Keratinocyte (primary cell): Measurements from ENCODE around the gene CFC1. TPM values are rescaled to one million over a fixed set of nuclear protein-coding genes. Genes with fewer than 3 reads are reported as not detected.
"Not testable (repeated sequence)": the region's sequence is repeated elsewhere in the genome, so short reads cannot be mapped to it uniquely, and the experiment has no call there.

Experiments used
- DNase-seq: peaks from one replicate; pipeline ENCODE4 v3.0.0-alpha.2; 2011; ENCODE audit warnings: low read depth, missing footprints, low spot score
- FAIRE-seq: peaks from 2 replicates; lab custom pipeline; 2011; peaks lifted over from hg19 to GRCh38; lab: Jason Lieb, UNC
- H2AFZ ChIP-seq: 2 replicates; pipeline ENCODE4 v1.6.0; 2012; ENCODE audit warnings: low read length, control low read depth, inconsistent platforms; ENCODE audit not compliant: control insufficient read depth
- H3K27ac ChIP-seq: 2 replicates; pipeline ENCODE4 v1.5.1; 2011; ENCODE audit warnings: low read length; ENCODE audit not compliant: control insufficient read depth, insufficient read depth
- H3K27me3 ChIP-seq: 3 replicates; pipeline ENCODE4 v1.6.0; 2011; ENCODE audit warnings: low read length; ENCODE audit not compliant: control insufficient read depth, insufficient read depth; ENCODE audit errors: extremely low read depth
- H3K36me3 ChIP-seq, 2 experiments: 2 replicates in 1 of 2; 3 replicates in 1 of 2; pipeline ENCODE4 v1.5.1; 2011; ENCODE audit warnings: low read length in 2 of 2, mild to moderate bottlenecking in 1 of 2; ENCODE audit not compliant: control insufficient read depth in 2 of 2, insufficient read depth in 2 of 2; ENCODE audit errors: extremely low read depth in 1 of 2
- H3K4me1 ChIP-seq: 3 replicates; pipeline ENCODE4 v1.5.1; 2011; ENCODE audit warnings: low read length; ENCODE audit not compliant: control insufficient read depth, insufficient read depth; ENCODE audit errors: extremely low read depth
- H3K4me2 ChIP-seq: 3 replicates; pipeline ENCODE4 v1.6.0; 2011; ENCODE audit warnings: low read depth, low read length; ENCODE audit not compliant: control insufficient read depth, insufficient read depth; ENCODE audit errors: extremely low read depth
- H3K4me3 ChIP-seq, 3 experiments: fragments of 200-600 bp in 1 of 3; sonication (generic) in 1 of 3; 2 replicates in 2 of 3; 3 replicates in 1 of 3; pipeline ENCODE4 v1.5.1; 2011 to 2016; ENCODE audit warnings: low read length in 3 of 3, mild to moderate bottlenecking in 3 of 3, control low read depth in 2 of 3, inconsistent platforms in 1 of 3, low read depth in 1 of 3, mixed read lengths in 1 of 3, mixed run types in 1 of 3, moderate library complexity in 1 of 3; ENCODE audit not compliant: control insufficient read depth in 2 of 3, insufficient read depth in 2 of 3; ENCODE audit errors: extremely low read depth in 1 of 3
- H3K79me2 ChIP-seq: 2 replicates; pipeline ENCODE4 v1.6.0; 2012; ENCODE audit warnings: low read length; ENCODE audit not compliant: control insufficient read depth, insufficient read depth
- H3K9ac ChIP-seq: 3 replicates; pipeline ENCODE4 v1.6.0; 2011; ENCODE audit warnings: low read length; ENCODE audit not compliant: control insufficient read depth, insufficient read depth; ENCODE audit errors: extremely low read depth
- H3K9me1 ChIP-seq: 3 replicates; pipeline ENCODE4 v1.6.0; 2011; ENCODE audit warnings: low read length; ENCODE audit not compliant: control insufficient read depth, insufficient read depth; ENCODE audit errors: extremely low read depth
- H3K9me3 ChIP-seq: 2 replicates; pipeline ENCODE4 v1.5.1; 2012; ENCODE audit warnings: low read depth, low read length; ENCODE audit not compliant: control insufficient read depth
- H4K20me1 ChIP-seq: 3 replicates; pipeline ENCODE4 v1.6.0; 2011; ENCODE audit warnings: low read length; ENCODE audit not compliant: control insufficient read depth, insufficient read depth; ENCODE audit errors: extremely low read depth
- dilution Hi-C: fragments of 300-500 bp; cut with MboI; formaldehyde crosslinking; loops from one replicate; pipeline ENCODE4 v1.7.0; 2020; ENCODE audit warnings: low sequenced_read_pairs; ENCODE audit not compliant: extremely low pct_ligation_motif_present
- polyA plus RNA-seq, 5 experiments: library from polyadenylated mRNA; depleted of rRNA in 3 of 5; stranded (reverse) in 3 of 5; stranded (forward) in 1 of 5; unstranded in 1 of 5; fragments of >200 nt; gene quantifications; 1 replicate in 1 of 5; 2 replicates in 3 of 5; 3 replicates in 1 of 5; pipeline versions ENCODE4 v1.2.1 to v1.2.3, GENCODE V29; 2011 to 2012; ENCODE audit warnings: missing spikeins in 2 of 5, low read depth in 1 of 5, low replicate concordance in 1 of 5

Gene CFC1
- polyA plus RNA-seq, 1 donor (not counting 4 experiments of a cell fraction or from before 2014, with no cell fraction given): not detected

DNA sequence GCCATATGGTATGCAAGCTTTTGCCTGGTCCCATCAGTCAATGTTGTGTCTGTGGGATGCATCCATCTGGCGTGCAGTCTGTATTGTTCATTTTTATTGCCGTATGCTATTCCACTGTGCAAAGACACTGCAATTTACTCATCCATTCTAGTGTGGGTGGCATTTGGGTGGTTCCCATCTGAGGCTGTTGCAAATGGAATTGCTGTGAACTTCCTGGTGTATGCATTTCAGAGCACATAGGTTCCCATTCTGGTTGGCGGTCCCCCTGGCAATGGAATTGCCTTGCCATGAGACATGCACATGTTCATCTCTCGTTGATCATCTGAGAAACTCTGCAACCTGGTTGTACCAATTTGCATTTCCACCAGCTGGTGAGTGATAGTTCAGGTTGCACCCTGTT is 21.8 kb downstream of the CFC1 start:
- H3K4me2 ChIP-seq, H3K27ac ChIP-seq, H3K79me2 ChIP-seq, DNase-seq, FAIRE-seq, H3K27me3 ChIP-seq, dilution Hi-C loops, H3K9ac ChIP-seq, H3K9me1 ChIP-seq, H3K4me1 ChIP-seq, H2AFZ ChIP-seq, H4K20me1 ChIP-seq, H3K9me3 ChIP-seq, H3K36me3 ChIP-seq, H3K4me3 ChIP-seq: not testable (repeated sequence)

GRCh38 chr2:130576209-130576784 is 23.1 kb downstream of the CFC1 start:
- FAIRE-seq, H3K27me3 ChIP-seq, H3K4me2 ChIP-seq, H3K9me3 ChIP-seq, H2AFZ ChIP-seq, dilution Hi-C loops, H4K20me1 ChIP-seq, H3K27ac ChIP-seq, H3K36me3 ChIP-seq, H3K4me1 ChIP-seq, H3K4me3 ChIP-seq, H3K9ac ChIP-seq, H3K9me1 ChIP-seq, DNase-seq, H3K79me2 ChIP-seq: not testable (repeated sequence)

DNA sequence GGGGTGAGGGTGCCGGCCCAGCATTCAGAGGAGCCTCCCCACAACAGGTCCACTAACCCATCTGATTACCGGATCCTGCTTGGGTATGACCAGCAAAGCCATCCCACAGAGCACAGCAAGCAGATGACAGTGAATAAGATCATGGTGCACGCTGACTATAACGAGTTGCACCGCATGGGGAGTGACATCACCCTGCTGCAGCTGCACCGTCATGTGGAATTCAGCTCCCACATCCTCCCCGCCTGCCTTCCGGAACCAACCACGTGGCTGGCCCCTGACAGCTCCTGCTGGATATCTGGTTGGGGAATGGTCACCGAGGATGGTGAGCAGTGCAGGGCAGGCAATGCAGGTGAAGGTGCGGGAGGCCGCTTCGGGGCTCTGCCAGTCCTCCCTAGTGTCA is 25.1 kb downstream of the CFC1 start:
- H3K36me3 ChIP-seq, H3K79me2 ChIP-seq, FAIRE-seq, H4K20me1 ChIP-seq, H3K9me1 ChIP-seq, H3K9me3 ChIP-seq, H2AFZ ChIP-seq, dilution Hi-C loops, H3K4me3 ChIP-seq, H3K4me2 ChIP-seq, H3K4me1 ChIP-seq, H3K27ac ChIP-seq, H3K9ac ChIP-seq, H3K27me3 ChIP-seq, DNase-seq: not testable (repeated sequence)

- H3K4me1 ChIP-seq, H3K27me3 ChIP-seq, H3K27ac ChIP-seq, H3K4me2 ChIP-seq, dilution Hi-C loops, H3K9me3 ChIP-seq, H2AFZ ChIP-seq, FAIRE-seq, H3K79me2 ChIP-seq, H3K9ac ChIP-seq, H3K4me3 ChIP-seq, DNase-seq, H3K36me3 ChIP-seq, H4K20me1 ChIP-seq, H3K9me1 ChIP-seq: not testable (repeated sequence)
Measured at GRCh38 chr2:130571929-130572328, 27.4 kb downstream of the CFC1 start.

- FAIRE-seq, dilution Hi-C loops, H3K36me3 ChIP-seq: not testable (repeated sequence)
Measured at GRCh38 chr2:130566165-130566564, 33.2 kb downstream of the CFC1 start.

More at GRCh38 chr2:130566165-130566564, 33.2 kb downstream of the CFC1 start:
- not testable (repeated sequence) for H3K4me3 ChIP-seq, H3K27me3 ChIP-seq, H3K4me2 ChIP-seq, H3K27ac ChIP-seq, H3K4me1 ChIP-seq, H2AFZ ChIP-seq, DNase-seq, H4K20me1 ChIP-seq, H3K9ac ChIP-seq, H3K9me3 ChIP-seq, H3K79me2 ChIP-seq, H3K9me1 ChIP-seq
